ENCODE data around the gene CADM4. TPM values are rescaled to one million over a fixed set of nuclear protein-coding genes. Genes with fewer than 3 reads are reported as not detected.
"Not testable (repeated sequence)": the region's sequence is repeated elsewhere in the genome, so short reads cannot be mapped to it uniquely, and the experiment has no call there.

CADM4 gene
- total RNA-seq, 1 donor from 2014 or later = 0.44 TPM

GRCh38 chr19:43619262-43620060 lies 20.2 kb downstream of the CADM4 start, which contains the start of gene ZNF428:
Gene ZNF428 (minus strand): TSS chr19:43619629. CDS start chr19:43614304, 5,325 bp downstream.
- no peaks in the 10 kb centered on the region for H3K9me3 Mint-ChIP-seq
- peaks cover 23% of the 10 kb centered on the region for H3K4me1 Mint-ChIP-seq
- H3K36me3 Mint-ChIP-seq (ENCODE audit: low read depth) = no peaks in the 10 kb centered on the region
- intact Hi-C loops (cut with micrococcal nuclease) = loop anchor here (1.0 kb wide), 4 partner anchors 23 to 135 kb away; partner anchors contain the start of genes IRGQ, PINLYP, SMG9 and XRCC1
- H3K4me3 Mint-ChIP-seq = peak within 1 kb of the TSS; percentile 98
- DNase-seq = peak; percentile 96
- H3K27ac Mint-ChIP-seq = peak within 1 kb of the TSS; percentile 99
- no peaks in the 10 kb centered on the region for H3K27me3 Mint-ChIP-seq

DNA sequence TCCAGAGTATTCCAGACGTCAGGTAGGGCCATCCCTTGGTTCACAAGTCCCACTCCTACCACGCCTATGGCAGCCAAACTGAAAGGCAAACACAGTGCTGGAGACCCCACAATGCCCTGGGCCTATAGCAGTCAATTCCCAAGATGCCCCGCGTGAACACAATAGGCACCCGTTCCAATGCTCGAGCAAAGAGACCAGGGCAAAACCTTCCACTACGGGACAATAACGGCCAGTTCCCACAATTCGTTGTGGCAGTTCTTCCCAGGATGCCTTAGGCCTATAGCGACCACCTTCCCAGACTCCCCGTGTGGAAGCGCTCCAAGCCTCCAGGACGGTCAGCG lies 20.8 kb downstream of the CADM4 start:
- Mint-ChIP-seq H3K9me3 (no peaks in the 10 kb centered on the region), H3K27me3 (no peaks in the 10 kb centered on the region), H3K4me1 (peaks cover 19% of the 10 kb centered on the region), H3K4me3 (peak overlapping the region; percentile 98), H3K36me3 (ENCODE audit: low read depth) (no peaks in the 10 kb centered on the region), H3K27ac (peak overlapping the region; percentile 99)
- DNase-seq = no peak
- intact Hi-C loops (cut with micrococcal nuclease) = loop anchor here (1.0 kb wide), 4 partner anchors 23 to 135 kb away; partner anchors contain the start of genes IRGQ, PINLYP, SMG9 and XRCC1

GRCh38 chr19:43616954-43617353 lies 22.7 kb downstream of the CADM4 start:
- Mint-ChIP-seq H3K4me1 (peaks cover 21% of the 10 kb centered on the region), H3K27ac (no peak overlapping the region)
- intact Hi-C loops (cut with micrococcal nuclease) = no loop called here

DNA sequence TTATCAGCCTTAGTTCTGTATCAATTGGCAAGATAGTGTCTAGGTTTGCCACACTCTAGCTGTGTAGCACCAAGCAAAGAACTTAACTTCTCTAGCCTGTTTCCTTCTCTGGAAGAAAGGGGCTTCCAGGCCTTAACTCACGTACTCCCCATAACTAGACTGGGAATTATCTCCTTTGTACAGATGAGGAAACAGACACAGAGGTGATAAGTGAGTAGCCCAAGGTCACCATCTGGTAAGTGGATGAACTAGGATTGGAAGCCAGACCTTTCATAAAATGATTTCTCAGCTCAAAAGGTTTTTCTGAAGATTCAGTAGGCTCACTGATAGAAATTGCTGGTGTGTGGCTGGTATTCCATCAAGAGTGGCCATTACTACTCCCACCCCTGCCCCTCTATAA lies 23.3 kb downstream of the CADM4 start:
- H3K9me3 Mint-ChIP-seq = no peaks in the 10 kb centered on the region
- H3K4me3 Mint-ChIP-seq = no peak overlapping the region
- no peak overlapping the region for H3K27ac Mint-ChIP-seq
- no peak for DNase-seq
- H3K4me1 Mint-ChIP-seq = peaks cover 19% of the 10 kb centered on the region
- H3K27me3 Mint-ChIP-seq = no peaks in the 10 kb centered on the region
- peaks cover 10% of the 10 kb centered on the region for H3K36me3 Mint-ChIP-seq (ENCODE audit: low read depth)
- intact Hi-C loops (cut with micrococcal nuclease) = no loop called here

More at GRCh38 chr19:43616954-43617353, 22.7 kb downstream of the CADM4 start:
- Mint-ChIP-seq H3K4me3 (no peak overlapping the region), H3K36me3 (ENCODE audit: low read depth) (peaks cover 8% of the 10 kb centered on the region), H3K9me3 (no peaks in the 10 kb centered on the region), H3K27me3 (no peaks in the 10 kb centered on the region)
- DNase-seq = no peak

DNA sequence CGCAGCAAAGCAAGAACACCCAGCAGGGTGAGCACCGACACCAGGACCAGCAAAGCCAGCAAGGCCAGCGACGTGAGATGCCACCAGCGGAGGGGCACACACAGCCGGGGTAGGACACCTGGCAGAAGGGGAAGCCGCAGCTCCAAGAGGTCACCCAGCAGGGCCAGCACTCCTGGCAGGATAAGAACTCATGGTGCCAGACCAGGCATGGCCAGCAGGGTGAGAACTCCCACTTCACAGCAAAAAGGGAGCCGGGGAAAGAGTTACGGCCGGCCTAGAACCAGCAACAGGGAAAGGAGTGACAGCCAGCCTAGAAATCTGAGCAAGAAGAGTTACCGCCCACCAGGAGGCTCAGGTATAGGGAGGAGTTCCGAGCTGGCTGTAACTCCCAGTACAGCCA lies 27.3 kb downstream of the CADM4 start:
- Mint-ChIP-seq H3K9me3 (no peaks in the 10 kb centered on the region), H3K4me3 (no peak overlapping the region), H3K27ac (no peak overlapping the region), H3K27me3 (no peaks in the 10 kb centered on the region), H3K36me3 (ENCODE audit: low read depth) (peaks cover 10% of the 10 kb centered on the region), H3K4me1 (peaks cover 6% of the 10 kb centered on the region)
- intact Hi-C loops (cut with micrococcal nuclease) = no loop called here
- DNase-seq = no peak

GRCh38 chr19:43611788-43612187 lies 27.9 kb downstream of the CADM4 start, which contains the start of gene SRRM5:
Gene SRRM5 (plus strand): TSS chr19:43612088. CDS start chr19:43612122, 34 bp downstream.
- Mint-ChIP-seq H3K27ac (peak within 1 kb of the TSS; percentile 14), H3K9me3 (no peaks in the 10 kb centered on the region), H3K36me3 (ENCODE audit: low read depth) (peaks cover 10% of the 10 kb centered on the region), H3K27me3 (no peaks in the 10 kb centered on the region), H3K4me1 (peaks cover 4% of the 10 kb centered on the region), H3K4me3 (no peak within 1 kb of the TSS)
- DNase-seq = no peak
- intact Hi-C loops (cut with micrococcal nuclease) = no loop called here

DNA sequence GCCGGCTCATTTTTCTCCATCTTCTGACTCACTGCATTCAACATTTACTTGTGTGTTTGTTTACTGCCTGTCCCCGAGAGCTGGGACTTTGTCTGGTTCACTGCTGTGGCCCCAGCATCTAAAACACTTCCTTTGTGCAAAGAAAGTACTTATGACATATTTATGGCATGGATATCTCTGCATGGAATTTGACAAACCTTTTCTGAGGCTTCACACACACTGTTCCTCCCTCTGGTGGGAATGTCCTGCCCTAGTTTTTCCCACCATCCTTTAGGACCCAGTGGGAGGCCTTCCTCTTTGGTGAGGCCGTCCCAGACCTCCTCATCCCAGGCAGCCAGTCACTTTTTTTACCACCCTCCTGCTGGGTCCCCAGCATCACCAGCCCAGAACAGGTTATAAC lies 29.2 kb downstream of the CADM4 start:
- DNase-seq = no peak
- intact Hi-C loops (cut with micrococcal nuclease) = no loop called here
- H3K27me3 Mint-ChIP-seq = no peaks in the 10 kb centered on the region
- H3K36me3 Mint-ChIP-seq (ENCODE audit: low read depth) = peaks cover 10% of the 10 kb centered on the region
- H3K4me1 Mint-ChIP-seq = peaks cover 2% of the 10 kb centered on the region
- no peaks in the 10 kb centered on the region for H3K9me3 Mint-ChIP-seq
- no peak overlapping the region for H3K27ac Mint-ChIP-seq
- H3K4me3 Mint-ChIP-seq = no peak overlapping the region

DNA sequence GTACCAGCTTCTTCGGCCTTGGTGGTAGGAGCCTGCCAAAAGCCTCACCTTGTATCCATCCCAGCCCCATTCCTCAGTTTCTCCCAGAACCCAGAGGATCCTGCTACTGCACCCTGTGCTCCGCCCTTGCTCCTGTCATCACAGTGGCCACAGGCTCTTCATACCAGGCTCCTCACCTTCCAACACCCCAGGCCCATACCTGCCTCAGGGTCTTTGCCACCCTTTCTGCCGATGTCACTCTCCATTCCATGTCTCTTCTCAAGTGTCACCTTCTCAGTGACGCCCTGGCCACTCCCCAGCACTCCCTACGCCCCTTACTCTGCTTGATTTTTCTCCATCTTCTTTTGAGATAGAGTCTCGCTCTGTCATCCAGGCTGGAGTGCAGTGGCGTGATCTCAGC lies 29.8 kb downstream of the CADM4 start:
- Mint-ChIP-seq H3K4me1 (peaks cover 2% of the 10 kb centered on the region), H3K27me3 (no peaks in the 10 kb centered on the region), H3K36me3 (ENCODE audit: low read depth) (peaks cover 10% of the 10 kb centered on the region), H3K27ac (no peak overlapping the region), H3K9me3 (no peaks in the 10 kb centered on the region), H3K4me3 (no peak overlapping the region)
- intact Hi-C loops (cut with micrococcal nuclease) = no loop called here
- no peak for DNase-seq

- Mint-ChIP-seq H3K4me3 (no peak overlapping the region), H3K27ac (no peak overlapping the region), H3K9me3 (no peaks in the 10 kb centered on the region), H3K27me3 (no peaks in the 10 kb centered on the region), H3K36me3 (ENCODE audit: low read depth) (peaks cover 6% of the 10 kb centered on the region), H3K4me1 (no peaks in the 10 kb centered on the region)
- DNase-seq = no peak
- intact Hi-C loops (cut with micrococcal nuclease) = no loop called here
Measured at GRCh38 chr19:43607238-43608205, 32.1 kb downstream of the CADM4 start.

DNA sequence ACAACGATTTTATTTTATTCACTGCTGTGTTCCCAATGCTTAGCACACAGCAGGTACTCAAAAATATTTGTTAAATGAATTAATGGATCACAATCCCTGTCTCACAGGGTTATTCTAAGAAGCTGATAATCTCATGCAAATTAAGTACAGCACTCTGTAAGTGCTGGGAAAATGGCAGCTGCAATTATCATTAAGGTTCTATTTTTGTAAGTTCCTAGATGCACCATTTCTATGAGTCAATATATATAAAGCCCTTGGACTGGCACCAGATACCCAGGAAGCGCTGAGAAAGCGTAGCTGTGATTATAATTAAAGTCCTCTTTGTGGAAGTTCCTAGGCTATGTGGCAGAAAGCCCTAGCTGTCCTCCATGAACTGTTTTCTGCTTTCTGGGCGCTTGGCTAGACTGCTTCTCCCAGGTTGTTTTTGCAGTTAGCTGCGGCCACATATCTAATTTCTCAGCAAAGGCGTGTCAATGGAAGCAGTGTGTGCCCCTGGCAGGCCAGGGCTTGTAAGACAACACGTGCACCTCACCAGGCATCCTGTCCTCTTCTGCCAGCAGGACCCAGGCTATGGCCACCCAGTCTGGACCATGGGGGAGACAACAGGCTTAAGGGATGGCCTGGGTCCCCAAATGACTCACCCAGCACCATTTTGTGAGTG lies 33.0 kb downstream of the CADM4 start:
- H3K27me3 Mint-ChIP-seq = no peaks in the 10 kb centered on the region
- H3K27ac Mint-ChIP-seq = no peak overlapping the region
- no peak overlapping the region for H3K4me3 Mint-ChIP-seq
- H3K36me3 Mint-ChIP-seq (ENCODE audit: low read depth) = peaks cover 2% of the 10 kb centered on the region
- DNase-seq = no peak
- intact Hi-C loops (cut with micrococcal nuclease) = no loop called here
- no peaks in the 10 kb centered on the region for H3K9me3 Mint-ChIP-seq
- H3K4me1 Mint-ChIP-seq = no peaks in the 10 kb centered on the region

GRCh38 chr19:43605875-43606568 lies 33.6 kb downstream of the CADM4 start:
- intact Hi-C loops (cut with micrococcal nuclease) = no loop called here
- DNase-seq = no peak
- no peaks in the 10 kb centered on the region for H3K9me3 Mint-ChIP-seq
- peaks cover 2% of the 10 kb centered on the region for H3K36me3 Mint-ChIP-seq (ENCODE audit: low read depth)
- H3K4me1 Mint-ChIP-seq = no peaks in the 10 kb centered on the region
- no peaks in the 10 kb centered on the region for H3K27me3 Mint-ChIP-seq
- no peak overlapping the region for H3K27ac Mint-ChIP-seq
- no peak overlapping the region for H3K4me3 Mint-ChIP-seq

- H3K4me1 Mint-ChIP-seq = peaks cover 25% of the 10 kb centered on the region
- H3K9me3 Mint-ChIP-seq; DNase-seq; H3K4me3 Mint-ChIP-seq; H3K27me3 Mint-ChIP-seq; H3K27ac Mint-ChIP-seq; intact Hi-C loops (cut with micrococcal nuclease): not testable (repeated sequence)
- H3K36me3 Mint-ChIP-seq (ENCODE audit: low read depth) = peaks cover 19% of the 10 kb centered on the region
Measured at GRCh38 chr19:43600326-43600725, 39.3 kb downstream of the CADM4 start.

Measured in activated CD4-positive, alpha-beta T cell treated with anti-CD3 and anti-CD28 coated beads, Interleukin-2, amount 10 ng/mL, durations not matched to agents 24 days and 14 days (primary cell).